Epithelial cell of prostate (primary cell): ENCODE measurements around the gene SLC9A7.

Source experiments
- DNase-seq: peaks from one replicate; pipeline ENCODE4 v3.0.0-alpha.2; 2011; ENCODE audit warnings: low read depth, low spot score
- H3K27ac ChIP-seq: fragments of 450-650 bp; 2 replicates; pipeline ENCODE4 v1.5.1; 2017; ENCODE audit warnings: mild to moderate bottlenecking

SLC9A7 gene

GRCh38 chrX:46577221-46578005 lies 181.5 kb downstream of the SLC9A7 start:
- DNase-seq = no peak
- H3K27ac ChIP-seq = peak overlapping the region; percentile 24

GRCh38 chrX:46576458-46576857 lies 182.5 kb downstream of the SLC9A7 start:
- DNase-seq = no peak
- no peak overlapping the region for H3K27ac ChIP-seq

- H3K27ac ChIP-seq = no peak overlapping the region
- no peak for DNase-seq
Observed at GRCh38 chrX:46575991-46576392, 182.9 kb downstream of the SLC9A7 start.

- no peak overlapping the region for H3K27ac ChIP-seq
- DNase-seq = no peak
Observed at GRCh38 chrX:46575586-46575985, 183.3 kb downstream of the SLC9A7 start.

GRCh38 chrX:46574774-46575381 lies 184.0 kb downstream of the SLC9A7 start:
- no peak overlapping the region for H3K27ac ChIP-seq
- no peak for DNase-seq

GRCh38 chrX:46573892-46574773 lies 184.8 kb downstream of the SLC9A7 start:
- DNase-seq = no peak
- H3K27ac ChIP-seq = peak overlapping the region; percentile 7

- DNase-seq = no peak
- H3K27ac ChIP-seq = peak within 1 kb of the TSS; percentile 7
Observed at GRCh38 chrX:46573331-46573891, 185.5 kb downstream of the SLC9A7 start, which contains the start of gene CHST7. Gene CHST7 (plus strand): TSS chrX:46573765. CDS start chrX:46573932, 167 bp downstream.

- no peak for DNase-seq
- H3K27ac ChIP-seq = no peak overlapping the region
Observed at GRCh38 chrX:46572340-46572936, 186.5 kb downstream of the SLC9A7 start.

- DNase-seq = no peak
- H3K27ac ChIP-seq = no peak overlapping the region
Observed at GRCh38 chrX:46571423-46572339, 187.2 kb downstream of the SLC9A7 start.

- DNase-seq = no peak
- no peak overlapping the region for H3K27ac ChIP-seq
Observed at GRCh38 chrX:46569621-46570020, 189.3 kb downstream of the SLC9A7 start.

GRCh38 chrX:46567388-46567787 lies 191.5 kb downstream of the SLC9A7 start:
- no peak for DNase-seq
- peak overlapping the region; percentile 43 for H3K27ac ChIP-seq

GRCh38 chrX:46561824-46562657 lies 196.9 kb downstream of the SLC9A7 start:
- DNase-seq = no peak
- no peak overlapping the region for H3K27ac ChIP-seq

GRCh38 chrX:46559062-46559461 lies 199.9 kb downstream of the SLC9A7 start:
- H3K27ac ChIP-seq = no peak overlapping the region
- DNase-seq = no peak

- no peak for DNase-seq
- no peak overlapping the region for H3K27ac ChIP-seq
Observed at GRCh38 chrX:46554942-46555341, 204.0 kb downstream of the SLC9A7 start.

GRCh38 chrX:46553935-46554334 lies 205.0 kb downstream of the SLC9A7 start:
- no peak overlapping the region for H3K27ac ChIP-seq
- DNase-seq = no peak

GRCh38 chrX:46551494-46552128 lies 207.3 kb downstream of the SLC9A7 start:
- DNase-seq = no peak
- H3K27ac ChIP-seq = peak overlapping the region; percentile 24

- DNase-seq = no peak
Observed at GRCh38 chrX:46549914-46550313, 209.0 kb downstream of the SLC9A7 start.

More at GRCh38 chrX:46549914-46550313, 209.0 kb downstream of the SLC9A7 start:
- no peak overlapping the region for H3K27ac ChIP-seq
